GM12875 (cell line): ENCODE results near the gene UBXN11.

Source experiments
- H3K4me3 ChIP-seq: one replicate; pipeline ENCODE4 v1.5.1; 2011; ENCODE audit warnings: low read depth, low read length, control low read depth
- CTCF ChIP-seq: IDR thresholded peaks from 2 replicates; pipeline ENCODE4 v1.5.1; 2011; ENCODE audit warnings: low read depth, mild to moderate bottlenecking, control low read depth, inconsistent platforms, low read length, moderate library complexity, borderline replicate concordance; ENCODE audit not compliant: insufficient read depth

UBXN11 gene

GRCh38 chr1:26275580-26276431 is 30.6 kb downstream of the UBXN11 start:
- TF ChIP-seq CTCF: peak; percentile 82
- no peak overlapping the region for H3K4me3 ChIP-seq

- TF ChIP-seq CTCF: no peak
Observed at GRCh38 chr1:26274801-26275425, 31.5 kb downstream of the UBXN11 start.

GRCh38 chr1:26269198-26269550 is 37.3 kb downstream of the UBXN11 start:
- no peak for TF ChIP-seq CTCF
- no peak overlapping the region for H3K4me3 ChIP-seq

More at GRCh38 chr1:26274801-26275425, 31.5 kb downstream of the UBXN11 start:
- H3K4me3 ChIP-seq: no peak overlapping the region

- H3K4me3 ChIP-seq: no peak overlapping the region
- TF ChIP-seq CTCF: no peak
Observed at GRCh38 chr1:26268290-26269197, 37.9 kb downstream of the UBXN11 start.

GRCh38 chr1:26265405-26265804 is 41.0 kb downstream of the UBXN11 start:
- H3K4me3 ChIP-seq: no peak overlapping the region
- TF ChIP-seq CTCF: no peak

- H3K4me3 ChIP-seq: no peak overlapping the region
- no peak for TF ChIP-seq CTCF
Observed at GRCh38 chr1:26263212-26263611, 43.2 kb downstream of the UBXN11 start.
